ENCODE results near the gene PLEKHJ1. TPM values are rescaled to one million over a fixed set of nuclear protein-coding genes. Genes with fewer than 3 reads are reported as not detected.

Gene PLEKHJ1
- total and polyA plus RNA-seq, 2 of the 13 experiments (the other 11 are each of a cell fraction or from before 2014, with no cell fraction given), result 70.5 to 130 TPM

DNA sequence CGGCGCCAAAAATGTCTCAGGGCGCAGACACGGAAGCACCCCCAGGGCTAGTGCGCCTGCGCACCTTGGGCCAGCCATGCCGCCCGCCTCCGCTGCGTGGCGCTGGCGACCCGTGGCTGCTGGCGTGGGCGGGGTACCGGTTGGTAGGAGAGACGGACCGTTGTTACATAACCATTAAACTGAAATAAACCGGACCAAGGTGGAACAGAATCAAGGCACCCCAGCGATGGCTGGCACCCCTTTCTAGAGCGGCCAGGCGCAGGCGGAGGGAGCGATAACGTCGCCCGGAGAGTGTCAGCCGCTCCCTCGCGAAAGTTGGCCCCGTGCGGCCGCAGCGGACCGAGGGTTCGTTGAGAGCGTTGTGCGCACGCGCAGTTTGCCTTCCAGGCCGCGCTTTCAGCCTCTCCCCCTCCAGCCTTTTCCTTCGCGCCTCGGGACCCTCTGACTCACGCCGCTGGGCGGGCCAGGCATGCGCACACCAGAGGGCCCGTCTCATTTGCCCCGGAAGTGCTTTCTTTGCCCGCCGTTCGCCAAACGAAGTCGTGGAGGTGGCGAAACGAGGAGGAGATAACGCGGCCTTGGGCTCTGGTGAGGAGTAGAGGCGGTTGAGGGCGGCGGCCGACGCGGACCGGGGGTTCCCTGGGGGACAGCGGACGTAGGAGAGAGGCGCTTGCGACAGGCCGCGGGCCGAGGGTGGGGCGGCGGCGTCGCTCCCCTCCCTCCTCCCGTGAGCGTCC, at the start of gene PLEKHJ1, which contains the start of gene SF3A2 (continued):
- TF ChIP-seq, protein P1, sequence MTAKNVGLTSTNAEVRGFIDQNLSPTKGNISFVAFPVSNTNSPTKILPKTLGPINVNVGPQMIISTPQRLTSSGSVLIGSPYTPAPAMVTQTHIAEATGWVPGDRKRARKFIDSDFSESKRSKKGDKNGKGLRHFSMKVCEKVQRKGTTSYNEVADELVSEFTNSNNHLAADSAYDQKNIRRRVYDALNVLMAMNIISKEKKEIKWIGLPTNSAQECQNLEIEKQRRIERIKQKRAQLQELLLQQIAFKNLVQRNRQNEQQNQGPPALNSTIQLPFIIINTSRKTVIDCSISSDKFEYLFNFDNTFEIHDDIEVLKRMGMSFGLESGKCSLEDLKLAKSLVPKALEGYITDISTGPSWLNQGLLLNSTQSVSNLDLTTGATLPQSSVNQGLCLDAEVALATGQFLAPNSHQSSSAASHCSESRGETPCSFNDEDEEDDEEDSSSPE (CRISPR knock-in tag; IDR thresholded peaks at IDR 0.05), result peak; percentile 99
- no peak for TF ChIP-seq ZMYM3 (CRISPR knock-in tag; IDR thresholded peaks at IDR 0.05)
- TF ChIP-seq, protein P2, sequence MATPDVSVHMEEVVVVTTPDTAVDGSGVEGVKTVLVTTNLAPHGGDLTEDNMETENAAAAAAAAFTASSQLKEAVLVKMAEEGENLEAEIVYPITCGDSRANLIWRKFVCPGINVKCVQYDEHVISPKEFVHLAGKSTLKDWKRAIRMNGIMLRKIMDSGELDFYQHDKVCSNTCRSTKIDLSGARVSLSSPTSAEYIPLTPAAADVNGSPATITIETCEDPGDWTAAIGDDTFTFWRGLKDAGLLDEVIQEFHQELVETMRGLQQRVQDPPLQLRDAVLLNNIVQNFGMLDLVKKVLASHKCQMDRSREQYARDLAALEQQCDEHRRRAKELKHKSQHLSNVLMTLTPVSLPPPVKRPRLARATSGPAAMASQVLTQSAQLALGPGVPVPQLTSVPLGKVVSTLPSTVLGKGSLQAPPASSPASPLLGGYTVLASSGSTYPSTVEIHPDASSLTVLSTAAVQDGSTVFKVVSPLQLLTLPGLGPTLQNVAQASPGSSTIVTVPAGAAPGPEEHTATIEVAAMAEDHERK (CRISPR knock-in tag; IDR thresholded peaks at IDR 0.05; ENCODE audit: low read depth), result 0 out of 2 replicates have a peak, but pooled peaks have one; percentile 38
- TF ChIP-seq, protein P3, sequence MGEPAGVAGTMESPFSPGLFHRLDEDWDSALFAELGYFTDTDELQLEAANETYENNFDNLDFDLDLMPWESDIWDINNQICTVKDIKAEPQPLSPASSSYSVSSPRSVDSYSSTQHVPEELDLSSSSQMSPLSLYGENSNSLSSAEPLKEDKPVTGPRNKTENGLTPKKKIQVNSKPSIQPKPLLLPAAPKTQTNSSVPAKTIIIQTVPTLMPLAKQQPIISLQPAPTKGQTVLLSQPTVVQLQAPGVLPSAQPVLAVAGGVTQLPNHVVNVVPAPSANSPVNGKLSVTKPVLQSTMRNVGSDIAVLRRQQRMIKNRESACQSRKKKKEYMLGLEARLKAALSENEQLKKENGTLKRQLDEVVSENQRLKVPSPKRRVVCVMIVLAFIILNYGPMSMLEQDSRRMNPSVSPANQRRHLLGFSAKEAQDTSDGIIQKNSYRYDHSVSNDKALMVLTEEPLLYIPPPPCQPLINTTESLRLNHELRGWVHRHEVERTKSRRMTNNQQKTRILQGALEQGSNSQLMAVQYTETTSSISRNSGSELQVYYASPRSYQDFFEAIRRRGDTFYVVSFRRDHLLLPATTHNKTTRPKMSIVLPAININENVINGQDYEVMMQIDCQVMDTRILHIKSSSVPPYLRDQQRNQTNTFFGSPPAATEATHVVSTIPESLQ (CRISPR knock-in tag; conservative IDR thresholded peaks at IDR 0.05), result peak; percentile 71; the same call in 1 of the 2 replicates
- peak; percentile 48; the same call in 1 of the 2 replicates for TF ChIP-seq ZNF543 (CRISPR knock-in tag; IDR thresholded peaks at IDR 0.05)
- no peak for TF ChIP-seq MLLT10 (CRISPR knock-in tag; IDR thresholded peaks at IDR 0.05)
- peak; percentile 93; the same call in 1 of the 2 replicates for TF ChIP-seq IRX3 (CRISPR knock-in tag; IDR thresholded peaks at IDR 0.05; ENCODE audit: borderline replicate concordance, low read depth)
- TF ChIP-seq ZNF746 (CRISPR knock-in tag; IDR thresholded peaks at IDR 0.05), result peak; percentile 79
- 0 out of 2 replicates have a peak, but pooled peaks have one; percentile 40 for TF ChIP-seq BRCA1 (CRISPR knock-in tag; IDR thresholded peaks at IDR 0.05)
- TF ChIP-seq TCF12 (IDR thresholded peaks at IDR 0.05), result no peak
- TF ChIP-seq TCF12 (CRISPR knock-in tag; IDR thresholded peaks at IDR 0.05), result peak; percentile 29; the same call in 1 of the 2 replicates
- TF ChIP-seq, protein P4, sequence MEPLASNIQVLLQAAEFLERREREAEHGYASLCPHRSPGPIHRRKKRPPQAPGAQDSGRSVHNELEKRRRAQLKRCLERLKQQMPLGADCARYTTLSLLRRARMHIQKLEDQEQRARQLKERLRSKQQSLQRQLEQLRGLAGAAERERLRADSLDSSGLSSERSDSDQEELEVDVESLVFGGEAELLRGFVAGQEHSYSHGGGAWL (CRISPR knock-in tag; IDR thresholded peaks at IDR 0.05), result peak; percentile 98
- TF ChIP-seq, protein P5, sequence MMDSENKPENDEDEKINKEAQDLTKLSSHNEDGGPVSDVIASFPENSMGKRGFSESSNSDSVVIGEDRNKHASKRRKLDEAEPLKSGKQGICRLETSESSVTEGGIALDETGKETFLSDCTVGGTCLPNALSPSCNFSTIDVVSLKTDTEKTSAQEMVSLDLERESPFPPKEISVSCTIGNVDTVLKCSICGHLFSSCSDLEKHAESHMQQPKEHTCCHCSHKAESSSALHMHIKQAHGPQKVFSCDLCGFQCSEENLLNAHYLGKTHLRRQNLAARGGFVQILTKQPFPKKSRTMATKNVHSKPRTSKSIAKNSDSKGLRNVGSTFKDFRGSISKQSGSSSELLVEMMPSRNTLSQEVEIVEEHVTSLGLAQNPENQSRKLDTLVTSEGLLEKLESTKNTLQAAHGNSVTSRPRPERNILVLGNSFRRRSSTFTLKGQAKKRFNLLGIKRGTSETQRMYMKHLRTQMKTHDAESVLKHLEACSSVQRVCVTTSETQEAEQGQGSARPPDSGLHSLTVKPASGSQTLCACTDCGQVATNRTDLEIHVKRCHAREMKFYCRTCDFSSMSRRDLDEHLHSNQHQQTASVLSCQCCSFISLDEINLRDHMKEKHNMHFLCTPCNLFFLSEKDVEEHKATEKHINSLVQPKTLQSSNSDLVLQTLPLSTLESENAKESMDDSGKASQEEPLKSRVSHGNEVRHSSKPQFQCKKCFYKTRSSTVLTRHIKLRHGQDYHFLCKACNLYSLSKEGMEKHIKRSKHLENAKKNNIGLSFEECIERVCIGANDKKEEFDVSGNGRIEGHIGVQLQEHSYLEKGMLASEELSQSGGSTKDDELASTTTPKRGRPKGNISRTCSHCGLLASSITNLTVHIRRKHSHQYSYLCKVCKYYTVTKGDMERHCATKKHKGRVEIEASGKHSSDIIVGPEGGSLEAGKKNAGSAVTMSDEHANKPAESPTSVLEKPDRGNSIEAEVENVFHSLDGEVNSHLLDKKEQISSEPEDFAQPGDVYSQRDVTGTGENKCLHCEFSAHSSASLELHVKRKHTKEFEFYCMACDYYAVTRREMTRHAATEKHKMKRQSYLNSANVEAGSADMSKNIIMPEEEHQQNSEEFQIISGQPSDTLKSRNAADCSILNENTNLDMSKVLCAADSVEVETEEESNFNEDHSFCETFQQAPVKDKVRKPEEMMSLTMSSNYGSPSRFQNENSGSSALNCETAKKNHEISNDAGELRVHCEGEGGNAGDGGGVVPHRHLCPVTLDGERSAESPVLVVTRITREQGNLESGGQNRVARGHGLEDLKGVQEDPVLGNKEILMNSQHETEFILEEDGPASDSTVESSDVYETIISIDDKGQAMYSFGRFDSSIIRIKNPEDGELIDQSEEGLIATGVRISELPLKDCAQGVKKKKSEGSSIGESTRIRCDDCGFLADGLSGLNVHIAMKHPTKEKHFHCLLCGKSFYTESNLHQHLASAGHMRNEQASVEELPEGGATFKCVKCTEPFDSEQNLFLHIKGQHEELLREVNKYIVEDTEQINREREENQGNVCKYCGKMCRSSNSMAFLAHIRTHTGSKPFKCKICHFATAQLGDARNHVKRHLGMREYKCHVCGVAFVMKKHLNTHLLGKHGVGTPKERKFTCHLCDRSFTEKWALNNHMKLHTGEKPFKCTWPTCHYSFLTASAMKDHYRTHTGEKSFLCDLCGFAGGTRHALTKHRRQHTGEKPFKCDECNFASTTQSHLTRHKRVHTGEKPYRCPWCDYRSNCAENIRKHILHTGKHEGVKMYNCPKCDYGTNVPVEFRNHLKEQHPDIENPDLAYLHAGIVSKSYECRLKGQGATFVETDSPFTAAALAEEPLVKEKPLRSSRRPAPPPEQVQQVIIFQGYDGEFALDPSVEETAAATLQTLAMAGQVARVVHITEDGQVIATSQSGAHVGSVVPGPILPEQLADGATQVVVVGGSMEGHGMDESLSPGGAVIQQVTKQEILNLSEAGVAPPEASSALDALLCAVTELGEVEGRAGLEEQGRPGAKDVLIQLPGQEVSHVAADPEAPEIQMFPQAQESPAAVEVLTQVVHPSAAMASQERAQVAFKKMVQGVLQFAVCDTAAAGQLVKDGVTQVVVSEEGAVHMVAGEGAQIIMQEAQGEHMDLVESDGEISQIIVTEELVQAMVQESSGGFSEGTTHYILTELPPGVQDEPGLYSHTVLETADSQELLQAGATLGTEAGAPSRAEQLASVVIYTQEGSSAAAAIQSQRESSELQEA (CRISPR knock-in tag; IDR thresholded peaks at IDR 0.05; ENCODE audit: not compliant biosample characterization), result peak; percentile 87
- TF ChIP-seq NFRKB (IDR thresholded peaks at IDR 0.05), result no peak
